Ovary (tissue), 9 donors: Measurements from ENCODE around the gene PRM1. TPM values are rescaled to one million over a fixed set of nuclear protein-coding genes. Genes with fewer than 3 reads are reported as not detected.

Source experiments
- DNase-seq, 5 donors: peaks; one replicate each; pipeline ENCODE4 v3.0.0-alpha.2; 2019 to 2020
- H3K27ac ChIP-seq, 2 donors: fragments of 200-600 bp; one replicate each; pipeline versions ENCODE4 v1.5.1 to v1.8.0; 2019 to 2022
- H3K27me3 ChIP-seq: fragments of 200-600 bp; one replicate; pipeline ENCODE4 v1.8.0; 2022
- H3K36me3 ChIP-seq: fragments of 200-600 bp; sonication (generic); one replicate; pipeline ENCODE4 v1.5.1; 2019
- H3K4me1 ChIP-seq: one replicate; pipeline ENCODE4 v1.8.1; 2013; ENCODE audit warnings: mild to moderate bottlenecking, moderate library complexity; ENCODE audit not compliant: insufficient read depth
- H3K4me3 ChIP-seq: fragments of 200-600 bp; sonication (generic); one replicate; pipeline ENCODE4 v1.5.1; 2017
- H3K9me3 ChIP-seq, 2 donors: fragments of 200-600 bp in 1 of 2; sonication (generic) in 1 of 2; one replicate each; pipeline versions ENCODE4 v1.5.1 to v1.8.1; 2013 to 2019; ENCODE audit warnings: mild to moderate bottlenecking in 1 of 2, moderate library complexity in 1 of 2
- EP300 ChIP-seq: sonication (generic); formaldehyde crosslinking; IDR thresholded peaks from one replicate; pipeline ENCODE4 v1.6.1; 2017; ENCODE audit warnings: antibody characterized with exemption
- POLR2A ChIP-seq: fragments of 450-650 bp; IDR thresholded peaks from one replicate; pipeline ENCODE4 v1.6.1; 2017; ENCODE audit warnings: antibody characterized with exemption, mild to moderate bottlenecking, moderate library complexity
- WGBS, 3 donors: extraction: QIAGEN DNeasy Blood & Tissue Kit in 1 of 3; methylation state at CpG; one replicate each; pipeline versions ENCODE4 v1.1.5 to v1.1.7; 2013 to 2017; 5-methylcytosine and 5-hydroxymethylcytosine counted together
- intact Hi-C, 4 donors: fragments of 100-400 bp; cut with DNase I; formaldehyde crosslinking; loops; one replicate each; pipeline versions ENCODE4 v1.11.0 to v1.15.1; 2022 to 2023
- polyA plus RNA-seq, 2 donors: library from polyadenylated mRNA; stranded (reverse); fragments of 200-250 nt in 1 of 2; fragments of 350-450 nt in 1 of 2; fragmentation: Illumina TruSeq in 1 of 2; extraction: RNeasy Lipid Tissue Mini Kit (QIAGEN cat#74804) in 1 of 2; gene quantifications; one replicate each; pipeline ENCODE4 v1.2.3, GENCODE V29; 2013 to 2014
- total RNA-seq, 7 donors: library from RNA; depleted of rRNA in 2 of 7; stranded (reverse); fragments of >200 nt in 2 of 7; fragmentation: NEBNext Ultra II Directional in 3 of 7; extraction: Animal tissue kit (Norgen Biotek cat#: 25700) in 3 of 7; gene quantifications; one replicate each; pipeline versions ENCODE4 v1.1.0 to v1.2.4, GENCODE V29; 2016 to 2023
- TF ChIP-seq, protein P1 (sequence below), 3 donors: fragments of 450-650 bp in 2 of 3; fragments of 200-600 bp in 1 of 3; IDR thresholded peaks; one replicate each; pipeline versions ENCODE4 v1.5.1 to v1.8.0; 2016 to 2022; ENCODE audit warnings: antibody characterized with exemption in 3 of 3, mild to moderate bottlenecking in 1 of 3
- donor health status: DM: no; HTN: no; CAD: no; lungs with moderate emphysema.
- donor health status: DM: no; HTN: no; CAD: no.
- donor health status: Bipolar disorder and iron deficiency.
- donor health status: DM: yes; HTN: yes; CAD: no.
- donor health status: DM: no; HTN: no; CAD: no.
- donor health status: DM: yes; HTN: yes; CAD: no.

PRM1 gene
- total and polyA plus RNA-seq, 9 donors, result not detected

DNA sequence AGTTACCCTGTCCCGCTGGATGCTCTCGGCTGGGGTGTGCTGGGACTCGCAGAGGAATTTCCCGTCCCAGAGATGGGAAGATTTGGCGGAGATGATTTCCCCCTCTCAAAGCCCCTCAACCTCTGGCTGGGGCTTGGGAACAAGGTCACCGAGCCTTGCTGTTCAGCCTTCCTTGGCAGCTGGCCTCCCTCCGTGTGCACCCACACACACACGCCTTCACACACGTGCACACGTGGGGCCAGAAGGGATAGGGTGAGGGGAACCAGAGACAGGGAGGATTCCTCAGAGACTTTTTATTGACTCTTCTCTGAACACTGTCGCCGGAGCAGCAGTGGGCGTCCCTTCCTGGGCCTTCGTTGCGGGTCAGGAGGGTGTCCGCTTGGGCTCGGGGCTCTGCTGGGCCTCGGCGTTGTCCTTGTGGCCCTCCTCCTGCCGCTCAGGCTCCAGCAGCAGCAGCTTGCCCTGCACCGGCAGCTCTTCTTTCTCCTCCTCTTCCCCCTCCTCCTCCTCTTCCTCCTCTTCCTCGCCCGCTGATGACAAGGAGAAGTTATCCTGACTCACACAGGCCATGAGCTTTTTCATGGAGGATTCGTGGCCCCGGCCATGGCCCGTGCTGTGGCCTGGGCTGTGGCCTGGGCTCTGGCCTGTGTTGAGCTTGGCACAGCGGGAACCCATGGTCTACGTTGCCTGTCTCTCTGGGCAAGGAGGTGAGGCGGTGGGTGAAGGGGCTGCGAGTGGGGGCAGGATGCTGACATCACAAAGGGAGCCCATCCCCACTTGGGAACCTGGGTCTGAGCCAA lies 8.0 kb downstream of the PRM1 start, which contains the start of gene PRM3:
TSS of gene PRM3 (minus strand) at position 709 of the 800 bp plus-strand sequence. CDS start at position 675, 34 bp downstream.
- H3K4me1 ChIP-seq, result no peaks in the 10 kb centered on the region
- TF ChIP-seq, protein P1, sequence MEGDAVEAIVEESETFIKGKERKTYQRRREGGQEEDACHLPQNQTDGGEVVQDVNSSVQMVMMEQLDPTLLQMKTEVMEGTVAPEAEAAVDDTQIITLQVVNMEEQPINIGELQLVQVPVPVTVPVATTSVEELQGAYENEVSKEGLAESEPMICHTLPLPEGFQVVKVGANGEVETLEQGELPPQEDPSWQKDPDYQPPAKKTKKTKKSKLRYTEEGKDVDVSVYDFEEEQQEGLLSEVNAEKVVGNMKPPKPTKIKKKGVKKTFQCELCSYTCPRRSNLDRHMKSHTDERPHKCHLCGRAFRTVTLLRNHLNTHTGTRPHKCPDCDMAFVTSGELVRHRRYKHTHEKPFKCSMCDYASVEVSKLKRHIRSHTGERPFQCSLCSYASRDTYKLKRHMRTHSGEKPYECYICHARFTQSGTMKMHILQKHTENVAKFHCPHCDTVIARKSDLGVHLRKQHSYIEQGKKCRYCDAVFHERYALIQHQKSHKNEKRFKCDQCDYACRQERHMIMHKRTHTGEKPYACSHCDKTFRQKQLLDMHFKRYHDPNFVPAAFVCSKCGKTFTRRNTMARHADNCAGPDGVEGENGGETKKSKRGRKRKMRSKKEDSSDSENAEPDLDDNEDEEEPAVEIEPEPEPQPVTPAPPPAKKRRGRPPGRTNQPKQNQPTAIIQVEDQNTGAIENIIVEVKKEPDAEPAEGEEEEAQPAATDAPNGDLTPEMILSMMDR (IDR thresholded peaks at IDR 0.05), result no peak
- no peak for TF ChIP-seq POLR2A
- no peak for TF ChIP-seq EP300
- 75 to 76% (median 75%) methylated on average over 29 to 30 of the region's 30 CpGs for WGBS, 3 donors
- H3K27ac ChIP-seq, result no peak within 1 kb of the TSS
- intact Hi-C loops, result no loop called here
- H3K27me3 ChIP-seq, result no peaks in the 10 kb centered on the region
- DNase-seq, result no peak
- H3K9me3 ChIP-seq, result no peaks in the 10 kb centered on the region
- H3K4me3 ChIP-seq, result no peak within 1 kb of the TSS
- no peaks in the 10 kb centered on the region for H3K36me3 ChIP-seq

DNA sequence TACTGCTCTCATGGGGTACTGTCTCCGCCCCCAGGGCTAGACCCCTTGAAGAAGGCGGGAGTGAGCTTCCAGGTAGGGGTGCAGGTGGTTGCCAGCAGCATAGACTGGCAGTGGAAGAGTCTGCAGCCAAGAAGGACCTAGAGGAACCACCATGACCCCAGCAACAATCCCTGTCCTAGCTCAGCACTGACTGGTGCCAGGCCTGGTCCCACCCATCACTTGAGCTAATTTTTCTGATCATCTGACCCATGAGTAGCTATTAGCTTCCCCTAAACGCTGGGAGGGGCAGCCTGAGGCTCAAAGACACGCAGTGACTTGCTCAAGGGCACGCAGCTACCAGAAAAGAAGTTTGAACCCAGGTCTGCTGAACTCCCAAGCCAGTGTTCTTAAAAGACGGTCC lies 8.6 kb downstream of the PRM1 start:
- intact Hi-C loops, result no loop called here
- H3K4me3 ChIP-seq, result no peak overlapping the region

DNA sequence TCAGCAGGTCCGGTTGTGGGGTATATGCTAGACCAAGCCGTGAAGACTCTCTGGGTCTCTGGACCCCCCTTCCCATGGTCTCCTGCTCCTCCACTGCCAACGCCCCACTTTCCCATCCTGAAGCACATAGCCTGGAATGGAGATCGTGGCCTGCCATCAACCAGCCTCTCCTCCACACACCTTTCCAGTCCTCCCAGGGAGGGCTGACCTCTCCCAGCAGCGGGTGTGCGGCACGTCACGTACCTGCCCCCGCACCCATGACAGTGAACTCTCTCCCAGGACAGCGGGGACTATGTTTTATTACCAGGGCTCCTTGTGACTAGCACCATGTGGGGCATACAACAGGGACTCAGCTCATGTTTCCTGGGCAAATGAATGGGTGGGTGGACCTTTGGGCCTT lies 9.5 kb downstream of the PRM1 start:
- no peak for TF ChIP-seq EP300
- TF ChIP-seq, protein P1 (IDR thresholded peaks at IDR 0.05), result no peak
- no peak for TF ChIP-seq POLR2A
- DNase-seq, result no peak
- Histone ChIP-seq H3K4me1 (no peaks in the 10 kb centered on the region), H3K27me3 (no peaks in the 10 kb centered on the region), H3K9me3 (no peaks in the 10 kb centered on the region), H3K4me3 (no peak overlapping the region), H3K36me3 (no peaks in the 10 kb centered on the region), H3K27ac (no peak overlapping the region)
- WGBS, 3 donors, result 95 to 96% (median 96%) methylated on average over 10 of the region's 10 CpGs
- intact Hi-C loops, result no loop called here

More for the DNA sequence above, 8.6 kb downstream of the PRM1 start:
- 88 to 96% (median 89%) methylated on average over 6 of the region's 6 CpGs for WGBS, 3 donors
- no peaks in the 10 kb centered on the region for H3K4me1 ChIP-seq
- H3K36me3 ChIP-seq, result no peaks in the 10 kb centered on the region
- no peak for DNase-seq
- no peak overlapping the region for H3K27ac ChIP-seq
- H3K27me3 ChIP-seq, result no peaks in the 10 kb centered on the region
- H3K9me3 ChIP-seq, result no peaks in the 10 kb centered on the region
- TF ChIP-seq, protein P1 (IDR thresholded peaks at IDR 0.05), result no peak
- TF ChIP-seq EP300, result no peak

DNA sequence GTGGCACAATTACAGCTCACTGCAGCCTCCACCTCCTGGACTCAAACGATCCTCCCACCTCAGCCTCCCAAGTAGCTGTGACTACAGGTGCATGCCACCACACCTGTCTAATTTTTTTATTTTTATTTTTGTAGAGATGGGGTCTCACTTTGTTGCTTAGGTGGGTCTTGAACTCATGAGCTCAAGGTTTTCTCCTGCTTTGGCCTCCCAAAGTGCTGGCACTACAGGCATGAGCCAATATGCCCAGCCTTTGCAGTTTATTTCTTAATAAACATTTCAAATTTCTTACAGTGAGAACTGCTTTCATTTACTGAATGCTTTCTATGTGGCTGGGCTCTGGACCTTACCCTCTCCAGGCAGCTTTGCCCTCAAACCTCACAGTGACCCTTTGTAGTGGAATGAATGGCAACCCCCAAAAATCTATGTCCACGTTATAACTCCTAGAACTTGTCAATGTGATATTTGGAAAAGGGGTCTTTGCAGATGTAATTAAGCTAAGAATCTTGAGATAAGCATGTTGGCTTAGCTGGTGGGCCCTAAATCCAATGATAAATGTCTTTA lies 10.4 kb downstream of the PRM1 start:
- DNase-seq, result no peak
- WGBS, 3 donors, result 90 to 94% (median 93%) methylated on average over 2 of the region's 2 CpGs
- no peaks in the 10 kb centered on the region for H3K27me3 ChIP-seq
- intact Hi-C loops, result no loop called here
- no peak for TF ChIP-seq POLR2A
- TF ChIP-seq, protein P1 (IDR thresholded peaks at IDR 0.05), result no peak
- TF ChIP-seq EP300, result no peak
- H3K36me3 ChIP-seq, result no peaks in the 10 kb centered on the region
- H3K27ac ChIP-seq, result no peak overlapping the region
- no peaks in the 10 kb centered on the region for H3K9me3 ChIP-seq
- H3K4me1 ChIP-seq, result no peaks in the 10 kb centered on the region
- no peak overlapping the region for H3K4me3 ChIP-seq
